SU-DHL-6 (cell line): ENCODE results near the gene EXOC6.
"Not testable (repeated sequence)": the region's sequence is repeated elsewhere in the genome, so short reads cannot be mapped to it uniquely, and the experiment has no call there.

Source experiments
- H2AFZ ChIP-seq: fragments of 200-600 bp; sonication (generic); 2 replicates; pipeline ENCODE4 v1.6.1; 2014; ENCODE audit warnings: low read depth, mild to moderate bottlenecking, moderate library complexity, mixed read lengths, antibody characterized with exemption, low read length; ENCODE audit not compliant: severe bottlenecking
- H3F3A ChIP-seq: fragments of 200-600 bp; shearing (Covaris generic); 2 replicates; pipeline ENCODE4 v1.6.0; 2016; ENCODE audit warnings: antibody characterized with exemption, mild to moderate bottlenecking; ENCODE audit not compliant: insufficient read depth
- H3K27ac ChIP-seq: fragments of 200-600 bp; sonication (generic); 2 replicates; pipeline ENCODE4 v1.5.1; 2016; ENCODE audit warnings: low read depth, mild to moderate bottlenecking, low read length, moderate library complexity, mixed read lengths
- H3K27me3 ChIP-seq: fragments of 200-600 bp; sonication (generic), shearing (Covaris generic); 2 replicates; pipeline ENCODE4 v1.6.0; 2014; ENCODE audit warnings: mild to moderate bottlenecking, low read length
- H3K36me3 ChIP-seq: fragments of 200-600 bp; sonication (generic); 2 replicates; pipeline ENCODE4 v1.6.1; 2014; ENCODE audit warnings: mild to moderate bottlenecking, low read length, mixed read lengths
- H3K4me2 ChIP-seq: fragments of 300-600, 200-600 bp; shearing (Covaris generic), sonication (generic); 2 replicates; pipeline ENCODE4 v1.6.0; 2014; ENCODE audit warnings: low read length, low read depth, mild to moderate bottlenecking; ENCODE audit not compliant: poor library complexity, severe bottlenecking
- H3K4me3 ChIP-seq: fragments of 200-600 bp; sonication (generic); 2 replicates; pipeline ENCODE4 v1.5.1; 2014; ENCODE audit warnings: antibody characterized with exemption, low read length, mild to moderate bottlenecking, mixed read lengths; ENCODE audit not compliant: insufficient read depth, poor library complexity, severe bottlenecking
- H3K79me2 ChIP-seq: fragments of 200-600 bp; sonication (generic); 2 replicates; pipeline ENCODE4 v1.6.1; 2014; ENCODE audit warnings: mild to moderate bottlenecking, low read length, moderate library complexity; ENCODE audit not compliant: insufficient read depth
- H3K9ac ChIP-seq: fragments of 200-600 bp; sonication (generic); 2 replicates; pipeline ENCODE4 v1.7.0; 2014; ENCODE audit warnings: mild to moderate bottlenecking, low read length
- H3K9me2 ChIP-seq: fragments of 200-600 bp; sonication (generic); replicated peaks from 2 replicates; pipeline ENCODE4 v1.6.1; 2014; ENCODE audit warnings: low read length; ENCODE audit not compliant: insufficient read depth
- H3K9me3 ChIP-seq: fragments of 200-600 bp; sonication (generic); 2 replicates; pipeline ENCODE4 v1.6.1; 2014; ENCODE audit warnings: low read length, mixed read lengths; ENCODE audit not compliant: insufficient read depth
- H4K20me1 ChIP-seq: fragments of 200-600 bp; sonication (generic); 2 replicates; pipeline ENCODE4 v1.6.1; 2014; ENCODE audit warnings: low read depth, mild to moderate bottlenecking, antibody characterized with exemption, low read length, moderate library complexity, mixed read lengths
- CTCF ChIP-seq: fragments of 200-600 bp; sonication (generic); IDR thresholded peaks from one replicate; pipeline ENCODE4 v1.5.1; 2017; ENCODE audit warnings: antibody characterized with exemption, mild to moderate bottlenecking, low read length, moderate library complexity; ENCODE audit not compliant: insufficient read depth, poor library complexity, severe bottlenecking
- EZH2phosphoT487 ChIP-seq: fragments of 200-600 bp; sonication (generic), shearing (Covaris generic); conservative IDR thresholded peaks from 2 replicates; pipeline ENCODE4 v1.6.1; 2018; ENCODE audit warnings: mild to moderate bottlenecking, antibody characterized with exemption, low read length, moderate library complexity, mixed read lengths

Gene EXOC6

DNA sequence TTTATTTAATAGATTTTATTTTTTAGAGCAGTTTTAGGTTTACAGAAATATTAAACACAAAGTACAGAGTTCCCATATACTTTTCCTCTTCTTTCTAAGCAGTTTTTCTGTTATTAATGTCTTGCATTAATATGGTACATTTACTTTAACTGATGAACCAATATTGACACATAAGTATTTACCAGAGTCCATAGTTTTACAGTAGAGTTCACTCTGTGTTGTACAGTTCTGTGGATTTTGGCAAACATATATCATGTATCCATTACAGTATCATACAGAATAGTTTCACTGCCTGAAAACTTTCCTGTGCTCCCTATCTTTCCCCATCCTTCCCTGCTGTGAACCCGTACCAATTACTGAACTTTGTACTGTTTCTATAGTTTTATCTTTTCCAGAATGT lies 55.3 kb downstream of the EXOC6 start:
- Histone ChIP-seq H3K9me2 (no peaks in the 10 kb centered on the region), H4K20me1 (no peaks in the 10 kb centered on the region), H3K9me3 (no peaks in the 10 kb centered on the region), H2AFZ (no peak overlapping the region), H3K9ac (no peak overlapping the region), H3K4me2 (no peak overlapping the region), H3F3A (peaks cover 13% of the 10 kb centered on the region), H3K27ac (no peak overlapping the region), H3K4me3 (no peak overlapping the region), H3K36me3 (no peaks in the 10 kb centered on the region), H3K27me3 (no peaks in the 10 kb centered on the region), H3K79me2 (no peaks in the 10 kb centered on the region)
- TF ChIP-seq EZH2phosphoT487 (no peak), CTCF (no peak)

DNA sequence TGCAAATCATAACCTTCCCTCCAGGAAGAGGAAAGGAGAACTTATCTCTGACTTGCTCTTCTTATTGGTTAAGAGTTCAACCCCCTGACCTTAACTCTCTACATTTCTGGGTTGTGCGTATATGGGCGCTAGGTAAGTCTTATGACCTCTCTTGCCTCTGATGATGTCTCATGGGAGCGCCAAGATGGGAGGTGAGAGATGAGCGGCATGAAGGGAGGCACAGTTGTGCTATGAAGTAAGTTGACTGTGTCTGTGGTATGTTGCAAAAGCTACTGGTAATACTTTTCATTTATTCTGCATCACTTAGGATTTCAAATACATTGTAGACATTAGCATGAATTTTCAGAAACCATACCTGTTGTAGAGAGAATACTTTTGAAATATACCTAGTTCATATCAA lies 59.0 kb downstream of the EXOC6 start:
- peaks cover 8% of the 10 kb centered on the region for H3F3A ChIP-seq
- H3K27ac ChIP-seq: no peak overlapping the region
- H3K9me3 ChIP-seq: no peaks in the 10 kb centered on the region
- no peak overlapping the region for H3K4me3 ChIP-seq
- H2AFZ ChIP-seq: no peak overlapping the region
- TF ChIP-seq EZH2phosphoT487 (no peak), CTCF (no peak)
- H3K36me3 ChIP-seq: no peaks in the 10 kb centered on the region
- no peaks in the 10 kb centered on the region for H3K79me2 ChIP-seq
- H3K9ac ChIP-seq: no peak overlapping the region
- no peaks in the 10 kb centered on the region for H3K27me3 ChIP-seq
- no peak overlapping the region for H3K4me2 ChIP-seq
- H4K20me1 ChIP-seq: no peaks in the 10 kb centered on the region
- no peaks in the 10 kb centered on the region for H3K9me2 ChIP-seq

DNA sequence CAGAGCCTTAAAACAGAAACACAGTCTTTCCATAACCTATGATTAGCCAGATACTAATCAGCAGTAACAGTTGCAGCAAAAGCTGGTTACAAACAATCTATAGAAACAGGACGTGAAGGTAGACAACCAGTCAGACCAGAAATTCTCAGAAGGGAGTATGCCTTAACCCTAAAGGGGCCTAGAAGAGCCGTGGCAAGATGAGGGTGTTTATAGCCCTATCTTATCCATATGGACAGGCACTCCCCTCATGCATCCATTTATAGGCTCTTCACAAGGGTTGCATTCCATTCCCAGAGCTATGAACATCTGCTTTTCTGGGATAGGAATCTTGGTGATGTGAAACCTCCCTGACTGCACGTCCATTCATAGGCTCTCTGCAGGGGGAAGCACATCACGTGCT lies 64.3 kb downstream of the EXOC6 start:
- not testable (repeated sequence) for H2AFZ ChIP-seq, H3K27me3 ChIP-seq, H3K4me2 ChIP-seq, H4K20me1 ChIP-seq, H3K36me3 ChIP-seq, H3K9ac ChIP-seq, H3F3A ChIP-seq, H3K9me2 ChIP-seq, H3K9me3 ChIP-seq, H3K4me3 ChIP-seq, H3K27ac ChIP-seq, H3K79me2 ChIP-seq

DNA sequence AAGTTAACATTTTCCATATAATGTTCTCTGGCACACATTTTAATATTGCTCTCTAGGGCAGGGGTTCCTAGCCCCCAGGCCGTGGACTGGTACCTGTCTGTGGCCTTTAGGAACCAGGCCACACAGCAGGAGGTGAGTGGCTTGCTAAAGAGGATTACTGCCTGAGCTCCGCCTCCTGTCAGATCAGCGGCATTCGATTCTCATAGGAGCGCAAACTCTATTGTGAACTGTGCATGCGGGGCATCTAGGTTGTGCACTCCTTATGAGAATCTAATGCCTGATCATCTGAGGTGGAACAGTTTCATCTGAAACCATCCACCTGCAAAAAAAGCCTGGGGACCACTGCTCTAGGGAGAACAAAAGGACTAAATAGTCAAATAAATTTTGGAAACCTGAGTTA lies 65.7 kb downstream of the EXOC6 start:
- Histone ChIP-seq H3K9me3 (no peaks in the 10 kb centered on the region), H3K4me2 (no peak overlapping the region), H3K9ac (no peak overlapping the region), H3K36me3 (no peaks in the 10 kb centered on the region), H2AFZ (no peak overlapping the region), H3F3A (peaks cover 4% of the 10 kb centered on the region; the same call in 1 of the 2 replicates), H3K27me3 (no peaks in the 10 kb centered on the region), H3K9me2 (no peaks in the 10 kb centered on the region), H3K27ac (no peak overlapping the region), H3K79me2 (no peaks in the 10 kb centered on the region), H3K4me3 (no peak overlapping the region), H4K20me1 (no peaks in the 10 kb centered on the region)
- TF ChIP-seq EZH2phosphoT487 (no peak), CTCF (no peak)
